WTC11 (cell line): ENCODE results near the gene ABRAXAS1. TPM values are rescaled to one million over a fixed set of nuclear protein-coding genes. Genes with fewer than 3 reads are reported as not detected.
"Not testable (repeated sequence)": the region's sequence is repeated elsewhere in the genome, so short reads cannot be mapped to it uniquely, and the experiment has no call there.

Source experiments
- ATAC-seq: fragments of 200-7000 bp; cut with Tn5 transposase; 2 replicates; pipeline ENCODE4 v1.10.0; 2021; ENCODE audit warnings: mild to moderate bottlenecking, moderate library complexity
- CTCF ChIA-PET: fragments of 300-600 bp; sonication (Branson Sonifier 250); formaldehyde crosslinking; loops from one replicate; lab custom pipeline; 2021; ENCODE audit warnings: antibody characterized with exemption; lab: Charles Lee
- POLR2A ChIA-PET: fragments of 350-600 bp; sonication (Branson Sonifier 250); formaldehyde crosslinking; loops from one replicate; lab custom pipeline; 2021; ENCODE audit warnings: antibody characterized with exemption; lab: Charles Lee
- DNase-seq: peaks from one replicate; pipeline ENCODE4 v3.0.0; 2021; ENCODE audit warnings: low spot score
- H3K27ac Mint-ChIP-seq: 2 replicates; pipeline ENCODE4 v1.8.0; 2021; ENCODE audit warnings: mixed read lengths
- H3K27me3 Mint-ChIP-seq: 2 replicates; pipeline ENCODE4 v1.8.0; 2021; ENCODE audit warnings: low read depth, mild to moderate bottlenecking, moderate library complexity, mixed read lengths
- H3K36me3 Mint-ChIP-seq: 2 replicates; pipeline ENCODE4 v1.8.0; 2021; ENCODE audit warnings: mixed read lengths
- H3K4me1 Mint-ChIP-seq: 2 replicates; pipeline ENCODE4 v1.8.0; 2022; ENCODE audit warnings: mixed read lengths
- H3K4me3 Mint-ChIP-seq: 2 replicates; pipeline ENCODE4 v1.8.0; 2021; ENCODE audit warnings: mild to moderate bottlenecking, moderate library complexity, mixed read lengths
- H3K9me3 Mint-ChIP-seq: 2 replicates; pipeline ENCODE4 v1.8.0; 2021; ENCODE audit warnings: mixed read lengths
- ARID4B ChIP-seq: sonication (generic); formaldehyde crosslinking; IDR thresholded peaks from 2 replicates; pipeline ENCODE4 v1.8.0; 2023; ENCODE audit warnings: missing genetic modification reagents, mild to moderate bottlenecking, borderline replicate concordance
- ATF3 ChIP-seq: sonication (generic); formaldehyde crosslinking; conservative IDR thresholded peaks from 2 replicates; pipeline ENCODE4 v1.8.1; 2022; ENCODE audit warnings: mild to moderate bottlenecking, missing genetic modification reagents
- E2F1 ChIP-seq: sonication (generic); formaldehyde crosslinking; IDR thresholded peaks from 2 replicates; pipeline ENCODE4 v1.8.0; 2022; ENCODE audit warnings: mild to moderate bottlenecking, missing genetic modification reagents
- E2F5 ChIP-seq: sonication (generic); formaldehyde crosslinking; IDR thresholded peaks from 2 replicates; pipeline ENCODE4 v1.8.1; 2022; ENCODE audit warnings: mild to moderate bottlenecking, moderate library complexity, missing genetic modification reagents
- FOXJ3 ChIP-seq: sonication (generic); formaldehyde crosslinking; IDR thresholded peaks from 2 replicates; pipeline ENCODE4 v1.9.0; 2021; ENCODE audit warnings: missing genetic modification reagents, mild to moderate bottlenecking, borderline replicate concordance
- FOXP1 ChIP-seq: sonication (generic); formaldehyde crosslinking; IDR thresholded peaks from 2 replicates; pipeline ENCODE4 v1.8.0; 2022; ENCODE audit warnings: missing genetic modification reagents, mild to moderate bottlenecking, moderate library complexity, borderline replicate concordance
- HMGA2 ChIP-seq: fragments of 250-450 bp; sonication (Bioruptor Pico); IDR thresholded peaks from 2 replicates; pipeline ENCODE4 v1.4.0; 2021; ENCODE audit warnings: mild to moderate bottlenecking, moderate library complexity
- IRF1 ChIP-seq: sonication (generic); formaldehyde crosslinking; IDR thresholded peaks from 2 replicates; pipeline ENCODE4 v1.8.0; 2023; ENCODE audit warnings: missing genetic modification reagents
- MLX ChIP-seq: sonication (generic); formaldehyde crosslinking; IDR thresholded peaks from 2 replicates; pipeline ENCODE4 v1.8.1; 2023; ENCODE audit warnings: mild to moderate bottlenecking, missing genetic modification reagents, moderate library complexity
- MXD4 ChIP-seq: fragments of 250-450 bp; sonication (Bioruptor Pico); IDR thresholded peaks from 2 replicates; pipeline ENCODE4 v1.8.0; 2021; ENCODE audit warnings: mild to moderate bottlenecking, moderate library complexity, borderline replicate concordance
- PREB ChIP-seq: sonication (generic); formaldehyde crosslinking; IDR thresholded peaks from 2 replicates; pipeline ENCODE4 v1.8.1; 2022; ENCODE audit warnings: mild to moderate bottlenecking, missing genetic modification reagents, moderate library complexity, borderline replicate concordance
- PRRX2 ChIP-seq: fragments of 250-450 bp; sonication (Bioruptor Pico); IDR thresholded peaks from 2 replicates; pipeline ENCODE4 v1.8.0; 2021; ENCODE audit warnings: mild to moderate bottlenecking
- RORB ChIP-seq: fragments of 250-450 bp; sonication (Bioruptor Pico); IDR thresholded peaks from 2 replicates; pipeline ENCODE4 v1.9.0; 2021; ENCODE audit warnings: mild to moderate bottlenecking
- SOX15 ChIP-seq: fragments of 250-450 bp; sonication (Bioruptor Pico); IDR thresholded peaks from 2 replicates; pipeline ENCODE4 v1.9.0; 2021; ENCODE audit warnings: mild to moderate bottlenecking
- TCF7 ChIP-seq: sonication (generic); formaldehyde crosslinking; IDR thresholded peaks from 2 replicates; pipeline ENCODE4 v1.8.0; 2022; ENCODE audit warnings: mild to moderate bottlenecking, low read depth, missing genetic modification reagents, moderate library complexity
- USF2 ChIP-seq: sonication (generic); formaldehyde crosslinking; IDR thresholded peaks from 2 replicates; pipeline ENCODE4 v1.8.1; 2023; ENCODE audit warnings: mild to moderate bottlenecking, missing genetic modification reagents, moderate library complexity
- ZNF138 ChIP-seq: sonication (generic); formaldehyde crosslinking; conservative IDR thresholded peaks from 2 replicates; pipeline ENCODE4 v1.8.1; 2022; ENCODE audit warnings: mild to moderate bottlenecking, moderate library complexity, missing genetic modification reagents
- ZNF219 ChIP-seq: sonication (generic); formaldehyde crosslinking; IDR thresholded peaks from 2 replicates; pipeline ENCODE4 v1.8.0; 2023; ENCODE audit warnings: missing genetic modification reagents, mild to moderate bottlenecking, borderline replicate concordance
- ZNF232 ChIP-seq: sonication (generic); formaldehyde crosslinking; IDR thresholded peaks from 2 replicates; pipeline ENCODE4 v1.8.0; 2022; ENCODE audit warnings: mild to moderate bottlenecking, missing genetic modification reagents
- total RNA-seq: library from RNA; stranded (reverse); gene quantifications from 3 replicates; pipeline ENCODE4 v1.2.3, GENCODE V29; 2021

The ABRAXAS1 gene
- total RNA-seq, 1 experiment from 2014 or later = 26.3 TPM

- TF ChIP-seq ZNF232 (no peak), MLX (no peak), PRRX2 (CRISPR knock-in tag) (no peak), E2F1 (CRISPR knock-in tag) (no peak)
- no peaks in the 10 kb centered on the region for H3K36me3 Mint-ChIP-seq
- no peak overlapping the region for H3K4me3 Mint-ChIP-seq
- DNase-seq (no peak), ATAC-seq (no peak)
- H3K4me1 Mint-ChIP-seq = peaks cover 7% of the 10 kb centered on the region
- no peaks in the 10 kb centered on the region; the same call in 1 of the 2 replicates for H3K27me3 Mint-ChIP-seq
- H3K27ac Mint-ChIP-seq = peak overlapping the region; percentile 81; the same call in 1 of the 2 replicates
- peaks cover 6% of the 10 kb centered on the region for H3K9me3 Mint-ChIP-seq
- ChIA-PET CTCF (no interaction called here), POLR2A (no interaction called here)
Observed at GRCh38 chr4:83504503-83504902, 19.6 kb upstream of the ABRAXAS1 start.

GRCh38 chr4:83503974-83504373 is 19.1 kb upstream of the ABRAXAS1 start:
- H3K36me3 Mint-ChIP-seq = no peaks in the 10 kb centered on the region
- POLR2A ChIA-PET = no interaction called here
- ATAC-seq = no peak

GRCh38 chr4:83501671-83502070 is 16.8 kb upstream of the ABRAXAS1 start:
- DNase-seq, H3K36me3 Mint-ChIP-seq, H3K4me1 Mint-ChIP-seq, CTCF ChIA-PET, ATAC-seq, H3K9me3 Mint-ChIP-seq, H3K4me3 Mint-ChIP-seq, POLR2A ChIA-PET, H3K27me3 Mint-ChIP-seq, H3K27ac Mint-ChIP-seq: not testable (repeated sequence)

More at GRCh38 chr4:83503974-83504373, 19.1 kb upstream of the ABRAXAS1 start:
- no peak overlapping the region for H3K4me3 Mint-ChIP-seq
- CTCF ChIA-PET = no interaction called here
- no peak overlapping the region for H3K27ac Mint-ChIP-seq
- H3K27me3 Mint-ChIP-seq = no peaks in the 10 kb centered on the region; the same call in 1 of the 2 replicates
- H3K9me3 Mint-ChIP-seq = peaks cover under 1% of the 10 kb centered on the region; the same call in 1 of the 2 replicates
- no peak for DNase-seq
- TF ChIP-seq IRF1 = no peak
- TF ChIP-seq RORB = no peak
- TF ChIP-seq MXD4 (CRISPR knock-in tag) = no peak
- TF ChIP-seq SOX15 (CRISPR knock-in tag) = no peak
- no peak for TF ChIP-seq ARID4B (CRISPR knock-in tag)
- no peak for TF ChIP-seq USF2 (CRISPR knock-in tag)
- TF ChIP-seq FOXP1 (CRISPR knock-in tag) = no peak
- no peak for TF ChIP-seq FOXJ3 (CRISPR knock-in tag)
- no peak for TF ChIP-seq E2F5 (CRISPR knock-in tag)
- TF ChIP-seq PREB (CRISPR knock-in tag) = no peak
- no peak for TF ChIP-seq ZNF219 (CRISPR knock-in tag)
- TF ChIP-seq HMGA2 (CRISPR knock-in tag) = no peak
- TF ChIP-seq ATF3 = no peak
- TF ChIP-seq TCF7 (CRISPR knock-in tag) = no peak
- TF ChIP-seq ZNF138 = no peak
- peaks cover 7% of the 10 kb centered on the region for H3K4me1 Mint-ChIP-seq
